Endothelial cell (in vitro differentiated cells): ENCODE results near the gene SIRT4. TPM values are rescaled to one million over a fixed set of nuclear protein-coding genes. Genes with fewer than 3 reads are reported as not detected.
A peak's percentile ranks its signal among the peaks of the same experiment; 100 is the strongest.

Experiments
- DNase-seq: peaks from one replicate; pipeline ENCODE4 v3.0.0; 2021; ENCODE audit warnings: low spot score
- H3K27ac Mint-ChIP-seq: one replicate; pipeline ENCODE4 v1.8.0; 2021; ENCODE audit warnings: mixed read lengths, inconsistent platforms; ENCODE audit not compliant: unreplicated experiment
- H3K27me3 Mint-ChIP-seq: one replicate; pipeline ENCODE4 v1.8.0; 2021; ENCODE audit warnings: mild to moderate bottlenecking, moderate library complexity, mixed read lengths, inconsistent platforms; ENCODE audit not compliant: unreplicated experiment
- H3K36me3 Mint-ChIP-seq: one replicate; pipeline ENCODE4 v1.8.0; 2021; ENCODE audit warnings: mild to moderate bottlenecking, low read depth, mixed read lengths, inconsistent platforms; ENCODE audit not compliant: unreplicated experiment
- H3K4me1 Mint-ChIP-seq: one replicate; pipeline ENCODE4 v1.8.0; 2021; ENCODE audit warnings: mild to moderate bottlenecking, mixed read lengths, inconsistent platforms; ENCODE audit not compliant: unreplicated experiment
- H3K4me3 Mint-ChIP-seq: one replicate; pipeline ENCODE4 v1.8.0; 2021; ENCODE audit warnings: mild to moderate bottlenecking, mixed read lengths, inconsistent platforms; ENCODE audit not compliant: unreplicated experiment
- H3K9me3 Mint-ChIP-seq: one replicate; pipeline ENCODE4 v1.8.0; 2021; ENCODE audit warnings: mixed read lengths, inconsistent platforms; ENCODE audit not compliant: unreplicated experiment
- total RNA-seq: library from RNA; stranded (reverse); fragmentation: NEBNext Ultra II Directional; extraction: Animal tissue kit (Norgen Biotek cat#: 25700); gene quantifications from one replicate; pipeline ENCODE4 v1.2.1, GENCODE V29; 2021; ENCODE audit not compliant: unreplicated experiment
- TF ChIP-seq, protein P1 (sequence below): fragments of 200-600 bp; sonication (generic); IDR thresholded peaks from one replicate; pipeline ENCODE4 v1.5.0; 2021; ENCODE audit warnings: antibody characterized with exemption; ENCODE audit not compliant: unreplicated experiment

The SIRT4 gene
- total RNA-seq, 1 donor from 2014 or later: 1.8 TPM

DNA sequence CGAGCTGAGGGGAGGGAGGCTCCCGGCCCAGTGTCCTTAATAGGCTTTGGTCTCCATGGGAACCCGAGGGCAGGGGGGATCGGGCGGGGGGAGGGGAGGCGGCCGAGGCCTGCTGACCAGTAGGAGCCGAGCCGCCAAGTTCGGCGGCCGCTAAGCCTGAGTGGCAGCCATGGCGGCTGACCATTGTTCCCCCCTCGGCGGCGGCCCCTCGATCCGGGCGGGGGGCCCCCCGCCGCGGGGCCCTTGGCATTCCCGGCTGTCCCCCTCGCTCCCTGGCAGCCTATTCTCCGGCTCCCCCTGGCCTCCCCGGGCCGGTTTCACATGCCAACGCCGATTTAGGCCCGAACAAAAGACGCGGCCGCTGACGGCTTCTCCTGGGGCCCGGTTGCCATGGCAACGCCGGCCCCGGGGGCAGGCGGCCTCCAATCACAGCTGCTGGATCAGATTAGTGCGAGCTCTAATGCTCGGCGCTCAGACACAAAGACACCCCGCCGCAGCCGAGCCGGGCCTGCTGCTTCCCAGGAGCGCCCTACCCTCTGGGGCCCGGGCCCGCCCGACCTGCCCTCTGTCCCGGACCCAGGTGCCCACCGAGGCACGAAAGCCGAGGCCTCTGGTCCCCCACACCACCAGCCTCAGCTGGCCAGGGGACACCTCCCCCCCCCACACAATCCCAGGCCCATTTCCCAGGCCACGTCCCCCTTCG is 59.5 kb downstream of the SIRT4 start:
- peaks cover 42% of the 10 kb centered on the region for H3K4me1 Mint-ChIP-seq

More for the DNA sequence above, 59.5 kb downstream of the SIRT4 start:
- H3K27ac Mint-ChIP-seq: peak overlapping the region; percentile 96
- peaks cover 26% of the 10 kb centered on the region for H3K27me3 Mint-ChIP-seq
- no peaks in the 10 kb centered on the region for H3K9me3 Mint-ChIP-seq
- TF ChIP-seq, protein P1, sequence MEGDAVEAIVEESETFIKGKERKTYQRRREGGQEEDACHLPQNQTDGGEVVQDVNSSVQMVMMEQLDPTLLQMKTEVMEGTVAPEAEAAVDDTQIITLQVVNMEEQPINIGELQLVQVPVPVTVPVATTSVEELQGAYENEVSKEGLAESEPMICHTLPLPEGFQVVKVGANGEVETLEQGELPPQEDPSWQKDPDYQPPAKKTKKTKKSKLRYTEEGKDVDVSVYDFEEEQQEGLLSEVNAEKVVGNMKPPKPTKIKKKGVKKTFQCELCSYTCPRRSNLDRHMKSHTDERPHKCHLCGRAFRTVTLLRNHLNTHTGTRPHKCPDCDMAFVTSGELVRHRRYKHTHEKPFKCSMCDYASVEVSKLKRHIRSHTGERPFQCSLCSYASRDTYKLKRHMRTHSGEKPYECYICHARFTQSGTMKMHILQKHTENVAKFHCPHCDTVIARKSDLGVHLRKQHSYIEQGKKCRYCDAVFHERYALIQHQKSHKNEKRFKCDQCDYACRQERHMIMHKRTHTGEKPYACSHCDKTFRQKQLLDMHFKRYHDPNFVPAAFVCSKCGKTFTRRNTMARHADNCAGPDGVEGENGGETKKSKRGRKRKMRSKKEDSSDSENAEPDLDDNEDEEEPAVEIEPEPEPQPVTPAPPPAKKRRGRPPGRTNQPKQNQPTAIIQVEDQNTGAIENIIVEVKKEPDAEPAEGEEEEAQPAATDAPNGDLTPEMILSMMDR: no peak
- peak overlapping the region; percentile 44 for H3K4me3 Mint-ChIP-seq
- H3K36me3 Mint-ChIP-seq: peaks cover 23% of the 10 kb centered on the region
- DNase-seq: peak; percentile 81

Other genes starting within 250 kb of the SIRT4 start
- 76.4 TPM for gene RAB35, start 185.6 kb upstream of the SIRT4 start, total RNA-seq
- 54.0 TPM for gene GCN1, start 107.6 kb upstream of the SIRT4 start, total RNA-seq
- gene RPLP0, start 101.2 kb upstream of the SIRT4 start, total RNA-seq: 2,318 TPM
- 227 TPM for gene PXN, start 36.6 kb upstream of the SIRT4 start, total RNA-seq
- gene RNU4-2, start 10.4 kb upstream of the SIRT4 start, total RNA-seq: 7,223 TPM
- 6,066 TPM for gene RNU4-1, start 9.1 kb upstream of the SIRT4 start, total RNA-seq
- gene PLA2G1B, start 25.5 kb downstream of the SIRT4 start, total RNA-seq: not detected
- gene MSI1, start 66.8 kb downstream of the SIRT4 start, total RNA-seq: 27.6 TPM
- 294 TPM for gene COX6A1, start 135.8 kb downstream of the SIRT4 start, total RNA-seq
- 39.8 TPM for gene TRIAP1, start 144.1 kb downstream of the SIRT4 start, total RNA-seq
- gene GATC, start 144.1 kb downstream of the SIRT4 start, total RNA-seq: 25.5 TPM
- 255 TPM for gene SRSF9, start 167.4 kb downstream of the SIRT4 start, total RNA-seq
- gene DYNLL1, start 193.8 kb downstream of the SIRT4 start, total RNA-seq: 392 TPM
- gene COQ5, start 226.8 kb downstream of the SIRT4 start, total RNA-seq: 27.2 TPM
- gene RNF10, start 232.0 kb downstream of the SIRT4 start, total RNA-seq: 157 TPM